Epithelial cell of proximal tubule (primary cell): ENCODE results near the gene SMTNL2. TPM values are rescaled to one million over a fixed set of nuclear protein-coding genes. Genes with fewer than 3 reads are reported as not detected.

ENCODE experiments used
- DNase-seq: peaks from one replicate; pipeline ENCODE4 v3.0.0-alpha.2; 2011; ENCODE audit warnings: low read depth
- H3K4me3 ChIP-seq: 2 replicates; pipeline ENCODE4 v1.5.1; 2011; ENCODE audit warnings: low read depth, mild to moderate bottlenecking, low read length
- CTCF ChIP-seq: conservative IDR thresholded peaks from 2 replicates; pipeline ENCODE4 v1.5.1; 2012; ENCODE audit warnings: low read depth, mild to moderate bottlenecking, low read length
- total RNA-seq: library from RNA; depleted of rRNA; stranded (reverse); fragments of >200 nt; gene quantifications from 2 replicates; pipeline ENCODE4 v1.2.3, GENCODE V29; 2015

Gene SMTNL2
- total RNA-seq, 1 donor from 2014 or later, result 1.3 TPM

DNA sequence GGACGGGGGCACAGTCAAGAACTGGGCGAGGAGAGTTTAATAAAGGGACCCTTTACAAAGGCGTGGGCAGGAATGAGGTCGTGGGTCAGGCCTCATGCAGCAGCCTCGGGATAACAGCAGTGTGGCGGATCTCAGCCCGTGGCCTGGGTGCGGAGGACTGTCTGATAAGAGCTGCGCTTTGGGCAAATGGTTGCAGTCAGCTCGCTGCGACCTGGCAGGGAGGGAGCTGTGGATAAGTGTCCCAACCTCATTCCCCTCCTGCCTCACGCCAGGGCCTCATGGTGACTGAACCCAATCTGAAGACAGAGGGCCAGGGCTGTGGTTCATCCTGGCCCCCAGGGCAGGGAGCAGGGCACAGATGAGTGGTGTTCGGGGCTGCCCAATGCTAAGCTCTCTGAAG lies 13.6 kb downstream of the SMTNL2 start:
- no peak for TF ChIP-seq CTCF

DNA sequence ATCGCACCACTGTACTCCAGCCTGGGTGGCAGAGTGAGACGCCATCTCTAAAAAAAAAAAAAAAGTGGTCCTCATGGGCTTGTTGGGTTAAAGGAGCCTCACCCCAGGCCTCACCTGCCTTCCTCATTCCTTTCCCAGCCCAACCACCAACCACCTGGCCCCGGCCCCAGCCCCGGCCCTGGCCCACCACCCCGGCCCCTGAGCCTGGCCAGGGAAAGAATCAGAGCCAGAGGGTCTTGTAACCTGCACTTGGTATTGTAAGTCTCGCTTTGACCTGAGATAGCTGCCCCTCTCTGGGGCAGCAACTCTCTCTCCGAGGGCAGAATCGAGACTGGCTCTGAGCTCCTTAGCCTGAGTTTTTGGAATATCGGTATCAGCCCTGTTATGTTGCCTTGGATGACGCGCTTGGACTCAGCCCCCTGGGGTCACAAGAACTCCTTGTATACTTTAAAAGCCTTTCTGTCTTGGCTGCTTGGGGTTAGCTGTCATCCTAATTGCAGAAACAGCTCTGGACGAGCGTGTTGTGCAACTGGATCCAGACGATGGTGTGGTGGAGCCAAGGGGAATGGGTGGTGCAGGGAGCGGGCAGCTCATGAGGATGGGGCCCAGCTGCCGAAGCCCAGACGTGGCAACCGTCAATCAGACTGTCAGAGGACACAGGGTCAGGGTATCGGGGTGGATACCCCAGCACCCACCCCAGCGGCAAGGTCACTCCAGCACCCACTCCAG lies 14.6 kb downstream of the SMTNL2 start:
- no peak for TF ChIP-seq CTCF
- no peak overlapping the region for H3K4me3 ChIP-seq
- no peak for DNase-seq

More for the DNA sequence above, 13.6 kb downstream of the SMTNL2 start:
- DNase-seq, result no peak
- no peak overlapping the region for H3K4me3 ChIP-seq

GRCh38 chr17:4599505-4600281 lies 15.4 kb downstream of the SMTNL2 start:
- DNase-seq, result no peak
- TF ChIP-seq CTCF, result no peak
- no peak overlapping the region for H3K4me3 ChIP-seq

- DNase-seq, result no peak
- no peak for TF ChIP-seq CTCF
- H3K4me3 ChIP-seq, result no peak overlapping the region
Observed at GRCh38 chr17:4600563-4600962, 16.2 kb downstream of the SMTNL2 start.

GRCh38 chr17:4601326-4601725 lies 17.0 kb downstream of the SMTNL2 start:
- H3K4me3 ChIP-seq, result no peak overlapping the region
- TF ChIP-seq CTCF, result no peak
- no peak for DNase-seq

DNA sequence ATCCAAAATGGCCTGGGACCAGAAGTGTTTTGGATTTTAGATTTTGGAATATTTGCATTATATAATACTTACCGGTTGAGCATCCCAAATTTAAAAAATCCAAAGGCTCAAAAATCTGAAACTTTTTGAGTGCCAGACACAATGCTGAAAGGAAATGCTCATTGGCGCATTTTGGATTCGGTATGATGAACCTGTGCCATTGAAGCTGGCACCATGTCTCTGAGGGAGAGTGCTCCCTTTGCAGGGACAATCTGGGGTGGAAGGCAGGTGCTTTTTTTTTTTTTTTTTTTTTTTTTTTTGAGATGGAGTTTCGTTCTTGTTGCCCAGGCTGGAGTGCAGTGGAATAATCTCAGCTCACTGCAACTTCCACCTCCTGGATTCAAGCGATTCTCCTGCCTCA lies 17.7 kb downstream of the SMTNL2 start:
- no peak overlapping the region for H3K4me3 ChIP-seq
- DNase-seq, result no peak
- no peak for TF ChIP-seq CTCF
